KMS-11 (cell line): Measurements from ENCODE around the gene SPATC1L.
"Not testable (repeated sequence)": the region's sequence is repeated elsewhere in the genome, so short reads cannot be mapped to it uniquely, and the experiment has no call there.

Experiments
- H2AFZ ChIP-seq: fragments of 200-600 bp; sonication (generic); 2 replicates; pipeline ENCODE4 v1.6.1; 2016; ENCODE audit warnings: antibody characterized with exemption, mixed run types, low read depth
- H3K27ac ChIP-seq: fragments of 200-600 bp; sonication (generic); 2 replicates; pipeline ENCODE4 v1.6.1; 2016; ENCODE audit warnings: mild to moderate bottlenecking, mixed run types
- H3K27me3 ChIP-seq: fragments of 200-600 bp; sonication (generic); 2 replicates; pipeline ENCODE4 v1.6.1; 2017; ENCODE audit warnings: mild to moderate bottlenecking, low read depth, mixed run types, moderate library complexity; ENCODE audit not compliant: insufficient read depth
- H3K36me3 ChIP-seq: fragments of 200-600 bp; sonication (generic); 2 replicates; pipeline ENCODE4 v1.6.1; 2017; ENCODE audit warnings: mild to moderate bottlenecking, mixed run types; ENCODE audit not compliant: insufficient read depth
- H3K4me1 ChIP-seq: fragments of 200-600 bp; sonication (generic); 2 replicates; pipeline ENCODE4 v1.6.1; 2016; ENCODE audit warnings: mild to moderate bottlenecking, low read depth, mixed run types; ENCODE audit not compliant: poor library complexity, severe bottlenecking
- H3K4me2 ChIP-seq: fragments of 200-600 bp; sonication (generic); 2 replicates; pipeline ENCODE4 v1.7.0; 2016; ENCODE audit warnings: mild to moderate bottlenecking, mixed run types
- H3K4me3 ChIP-seq: fragments of 200-600 bp; sonication (generic); IDR thresholded peaks from 2 replicates; pipeline ENCODE4 v1.6.1; 2017; ENCODE audit warnings: low read depth, low read length, mixed read lengths; ENCODE audit not compliant: insufficient read depth
- H3K79me2 ChIP-seq: fragments of 200-600 bp; sonication (generic); 2 replicates; pipeline ENCODE4 v1.6.1; 2016; ENCODE audit warnings: low read depth, mixed run types; ENCODE audit not compliant: insufficient read depth
- H3K9ac ChIP-seq: fragments of 200-600 bp; sonication (generic); 2 replicates; pipeline ENCODE4 v1.6.1; 2016; ENCODE audit warnings: mild to moderate bottlenecking, mixed run types
- H4K20me1 ChIP-seq: fragments of 200-600 bp; sonication (generic); 2 replicates; pipeline ENCODE4 v1.6.1; 2016; ENCODE audit warnings: mild to moderate bottlenecking, mixed run types; ENCODE audit not compliant: insufficient read depth
- TF ChIP-seq, protein P1 (sequence below): fragments of 200-600 bp; sonication (generic); conservative IDR thresholded peaks from 2 replicates; pipeline ENCODE4 v1.6.1; 2017; ENCODE audit warnings: low read depth, mild to moderate bottlenecking, antibody characterized with exemption, low read length, moderate library complexity, mixed read lengths

SPATC1L gene

DNA sequence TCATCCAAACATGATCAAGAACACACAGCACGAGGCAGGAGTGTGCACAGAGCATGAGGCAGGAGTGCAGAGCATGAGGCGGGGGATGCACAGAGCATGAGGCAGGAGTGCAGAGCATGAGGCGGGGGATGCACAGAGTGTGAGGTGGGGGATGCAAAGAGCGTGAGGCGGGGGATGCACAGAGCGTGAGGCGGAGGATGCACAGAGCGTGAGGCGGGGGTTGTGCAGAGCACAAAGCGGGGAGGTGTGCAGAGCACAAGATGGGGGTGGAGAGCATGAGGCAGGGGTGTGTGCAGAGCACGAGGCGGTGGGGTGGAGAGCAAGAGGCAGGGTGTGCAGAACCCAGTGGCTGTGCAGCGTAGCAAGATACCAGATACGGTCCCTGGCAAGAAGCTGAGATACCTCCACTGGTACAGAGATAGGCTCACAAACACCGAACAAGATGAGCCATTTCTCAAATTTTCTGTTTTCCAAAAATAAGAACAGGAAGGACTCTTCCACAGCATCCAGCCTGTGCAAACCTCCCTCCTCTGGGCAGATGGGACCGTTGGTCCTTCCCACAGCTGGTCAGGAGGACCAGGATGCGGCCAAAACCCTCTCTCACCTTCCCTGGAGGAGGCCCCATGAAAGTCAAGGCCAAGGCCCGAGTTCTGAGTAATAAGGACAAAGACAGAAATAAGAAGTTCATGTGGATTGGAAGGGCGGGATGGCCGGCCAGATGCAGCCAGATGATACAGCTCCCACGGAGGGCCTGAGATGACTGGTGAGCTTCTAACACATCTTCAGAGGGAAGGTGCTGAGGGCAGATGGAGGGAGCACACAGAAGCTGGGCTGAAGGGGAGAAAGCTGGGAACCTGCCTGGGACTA lies 12.0 kb downstream of the SPATC1L start:
- H3K27ac ChIP-seq, result no peak overlapping the region
- no peaks in the 10 kb centered on the region for H3K27me3 ChIP-seq
- H3K79me2 ChIP-seq, result peaks cover 29% of the 10 kb centered on the region; the same call in 1 of the 2 replicates
- TF ChIP-seq, protein P1, sequence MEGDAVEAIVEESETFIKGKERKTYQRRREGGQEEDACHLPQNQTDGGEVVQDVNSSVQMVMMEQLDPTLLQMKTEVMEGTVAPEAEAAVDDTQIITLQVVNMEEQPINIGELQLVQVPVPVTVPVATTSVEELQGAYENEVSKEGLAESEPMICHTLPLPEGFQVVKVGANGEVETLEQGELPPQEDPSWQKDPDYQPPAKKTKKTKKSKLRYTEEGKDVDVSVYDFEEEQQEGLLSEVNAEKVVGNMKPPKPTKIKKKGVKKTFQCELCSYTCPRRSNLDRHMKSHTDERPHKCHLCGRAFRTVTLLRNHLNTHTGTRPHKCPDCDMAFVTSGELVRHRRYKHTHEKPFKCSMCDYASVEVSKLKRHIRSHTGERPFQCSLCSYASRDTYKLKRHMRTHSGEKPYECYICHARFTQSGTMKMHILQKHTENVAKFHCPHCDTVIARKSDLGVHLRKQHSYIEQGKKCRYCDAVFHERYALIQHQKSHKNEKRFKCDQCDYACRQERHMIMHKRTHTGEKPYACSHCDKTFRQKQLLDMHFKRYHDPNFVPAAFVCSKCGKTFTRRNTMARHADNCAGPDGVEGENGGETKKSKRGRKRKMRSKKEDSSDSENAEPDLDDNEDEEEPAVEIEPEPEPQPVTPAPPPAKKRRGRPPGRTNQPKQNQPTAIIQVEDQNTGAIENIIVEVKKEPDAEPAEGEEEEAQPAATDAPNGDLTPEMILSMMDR, result no peak
- H2AFZ ChIP-seq, result no peak overlapping the region
- H3K36me3 ChIP-seq, result no peaks in the 10 kb centered on the region
- no peaks in the 10 kb centered on the region for H4K20me1 ChIP-seq
- H3K9ac ChIP-seq, result no peak overlapping the region
- no peak overlapping the region for H3K4me2 ChIP-seq
- H3K4me3 ChIP-seq, result no peak overlapping the region
- no peaks in the 10 kb centered on the region for H3K4me1 ChIP-seq

- H4K20me1 ChIP-seq, result no peaks in the 10 kb centered on the region
- TF ChIP-seq, protein P1, result no peak
- no peak overlapping the region for H3K4me3 ChIP-seq
- H3K4me2 ChIP-seq, result no peak overlapping the region
- H3K27ac ChIP-seq, result no peak overlapping the region
- H3K79me2 ChIP-seq, result peaks cover 26% of the 10 kb centered on the region; the same call in 1 of the 2 replicates
- H2AFZ ChIP-seq, result no peak overlapping the region
- no peaks in the 10 kb centered on the region for H3K36me3 ChIP-seq
- H3K4me1 ChIP-seq, result no peaks in the 10 kb centered on the region
- H3K27me3 ChIP-seq, result no peaks in the 10 kb centered on the region
- H3K9ac ChIP-seq, result no peak overlapping the region
Measured at GRCh38 chr21:46171585-46171984, 12.7 kb downstream of the SPATC1L start.

GRCh38 chr21:46170436-46171193 lies 13.6 kb downstream of the SPATC1L start:
- H3K4me1 ChIP-seq, H4K20me1 ChIP-seq, H3K27me3 ChIP-seq, H3K4me2 ChIP-seq, H2AFZ ChIP-seq, H3K4me3 ChIP-seq, H3K9ac ChIP-seq, H3K27ac ChIP-seq, H3K36me3 ChIP-seq: not testable (repeated sequence)
- peaks cover 20% of the 10 kb centered on the region; the same call in 1 of the 2 replicates for H3K79me2 ChIP-seq

DNA sequence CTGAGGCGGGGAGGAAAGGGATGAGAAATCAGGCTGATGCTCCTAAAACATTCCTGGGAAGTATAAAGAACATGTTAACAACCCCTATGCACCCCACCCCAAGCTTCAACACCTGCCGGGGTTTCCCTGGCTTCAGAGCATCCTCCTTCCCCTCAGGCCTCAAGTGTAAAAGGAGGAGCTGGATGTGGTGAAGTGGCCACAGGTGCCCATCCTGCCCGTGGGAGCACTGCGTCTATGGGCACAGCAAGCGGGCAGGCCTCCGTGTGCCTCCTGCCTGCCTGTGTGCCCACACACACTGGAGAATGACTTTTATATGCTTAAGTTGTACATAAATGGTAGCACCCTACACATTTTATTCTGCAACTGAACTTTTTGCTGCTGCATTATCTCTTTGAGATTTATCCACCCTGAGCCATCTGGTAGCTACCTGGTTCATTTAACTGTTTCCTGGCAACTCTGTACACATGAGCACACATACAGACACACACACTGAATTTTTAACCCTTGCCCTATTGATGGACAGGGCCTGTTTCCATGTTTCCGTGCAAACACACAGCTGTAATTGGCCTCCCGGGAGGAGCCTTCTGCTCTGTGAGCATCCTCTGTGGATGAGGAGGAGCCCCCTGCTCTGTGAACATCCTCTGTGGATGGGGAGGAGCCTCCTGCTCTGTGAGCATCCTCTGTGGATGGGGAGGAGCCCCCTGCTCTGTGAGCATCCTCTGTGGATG lies 15.4 kb downstream of the SPATC1L start:
- H2AFZ ChIP-seq, result no peak overlapping the region
- H3K36me3 ChIP-seq, result no peaks in the 10 kb centered on the region
- no peaks in the 10 kb centered on the region for H3K4me1 ChIP-seq
- H3K79me2 ChIP-seq, result peaks cover 7% of the 10 kb centered on the region; the same call in 1 of the 2 replicates
- H3K4me3 ChIP-seq, result no peak overlapping the region
- H3K27ac ChIP-seq, result no peak overlapping the region
- no peaks in the 10 kb centered on the region for H3K27me3 ChIP-seq
- H3K9ac ChIP-seq, result no peak overlapping the region
- H3K4me2 ChIP-seq, result no peak overlapping the region
- H4K20me1 ChIP-seq, result no peaks in the 10 kb centered on the region
- TF ChIP-seq, protein P1, result no peak
